Measurements from ENCODE around the gene PSMD11.

GRCh38 chr17:32523017-32523680 is 78.8 kb downstream of the PSMD11 start:
- TF ChIP-seq CTCF (IDR thresholded peaks at IDR 0.05; ENCODE audit: borderline replicate concordance, extremely low read depth, low read length, poor library complexity, severe bottlenecking) (no peak), EZH2 (IDR thresholded peaks at IDR 0.05; ENCODE audit: borderline replicate concordance, low read depth, low read length, severe bottlenecking) (no peak)
